Activated CD4-positive, CD25-positive, alpha-beta regulatory T cell treated with anti-CD3 and anti-CD28 coated beads, Interleukin-2, amount 50 U/mL, for 24 hours (primary cell): Measurements from ENCODE around the gene PIP4K2A.
A peak's percentile ranks its signal among the peaks of the same experiment; 100 is the strongest.
"Not testable (repeated sequence)": the region's sequence is repeated elsewhere in the genome, so short reads cannot be mapped to it uniquely, and the experiment has no call there.

Source experiments
- ATAC-seq, 2 donors: fragments of 150-1000 bp; cut with Tn5 transposase; one replicate each; pipeline ENCODE4 v1.10.0; 2021; ENCODE audit warnings: mild to moderate bottlenecking in 1 of 2, moderate library complexity in 1 of 2

Gene PIP4K2A

DNA sequence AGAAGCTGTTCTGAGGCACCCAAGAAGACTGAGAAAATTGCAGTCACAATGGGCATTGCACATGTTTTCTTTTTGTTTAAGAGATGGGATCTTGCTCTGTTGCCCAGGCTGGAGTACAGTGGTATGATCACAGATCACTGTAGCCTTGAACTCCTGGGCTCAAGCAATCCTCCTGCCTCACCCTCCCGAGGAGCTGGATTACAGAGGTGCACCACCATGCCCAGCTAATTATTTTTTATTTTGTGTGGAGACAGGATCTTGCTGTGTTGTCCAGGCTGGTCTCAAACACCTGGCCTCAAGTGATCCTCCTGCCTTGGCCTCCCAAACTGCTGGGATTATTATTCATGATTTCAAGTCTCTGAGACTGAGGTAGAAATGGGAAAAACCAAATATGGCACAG is 168.7 kb downstream of the PIP4K2A start:
- no peak for ATAC-seq

DNA sequence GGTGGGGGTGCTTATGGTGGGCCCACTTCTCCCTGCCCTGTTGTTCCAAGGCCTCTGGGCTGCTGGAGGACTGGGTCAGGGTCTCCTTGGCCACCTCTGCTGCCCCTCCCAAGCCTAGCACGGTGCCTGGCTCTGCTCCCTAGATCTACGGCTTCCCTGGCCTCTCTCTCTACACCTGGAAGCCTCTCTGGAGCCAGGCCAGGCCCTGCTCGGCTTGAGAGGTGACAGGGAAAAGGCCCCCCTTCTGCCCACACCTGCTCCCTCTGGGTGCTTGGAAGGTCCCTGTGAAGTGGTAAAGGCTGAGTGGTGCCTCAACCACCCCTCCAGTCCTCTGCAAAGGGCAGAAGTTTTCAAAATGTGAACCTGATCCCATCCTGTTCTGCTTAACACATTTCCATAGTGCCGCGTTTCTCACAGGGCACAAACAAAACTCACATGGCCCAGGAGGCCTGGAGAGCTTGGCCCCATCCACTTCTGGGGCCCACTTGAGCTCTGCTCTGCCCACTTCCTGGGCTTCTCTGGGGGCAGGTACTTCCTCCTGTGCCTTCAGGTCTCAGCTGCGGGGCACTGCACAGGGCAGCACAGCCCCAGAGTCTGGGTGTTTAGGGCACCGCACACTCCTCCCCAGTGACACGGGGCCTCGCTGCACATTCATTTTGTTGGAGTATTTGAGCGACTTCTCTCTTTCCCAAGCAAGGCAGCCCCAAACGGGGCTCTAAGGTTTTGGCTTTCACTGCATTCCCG is 169.9 kb downstream of the PIP4K2A start:
- ATAC-seq, result no peak

- no peak for ATAC-seq
These were observed 171.6 kb downstream of the PIP4K2A start for GRCh38 chr10:22542773-22543172.

GRCh38 chr10:22541900-22542299 is 172.5 kb downstream of the PIP4K2A start:
- ATAC-seq, result no peak

DNA sequence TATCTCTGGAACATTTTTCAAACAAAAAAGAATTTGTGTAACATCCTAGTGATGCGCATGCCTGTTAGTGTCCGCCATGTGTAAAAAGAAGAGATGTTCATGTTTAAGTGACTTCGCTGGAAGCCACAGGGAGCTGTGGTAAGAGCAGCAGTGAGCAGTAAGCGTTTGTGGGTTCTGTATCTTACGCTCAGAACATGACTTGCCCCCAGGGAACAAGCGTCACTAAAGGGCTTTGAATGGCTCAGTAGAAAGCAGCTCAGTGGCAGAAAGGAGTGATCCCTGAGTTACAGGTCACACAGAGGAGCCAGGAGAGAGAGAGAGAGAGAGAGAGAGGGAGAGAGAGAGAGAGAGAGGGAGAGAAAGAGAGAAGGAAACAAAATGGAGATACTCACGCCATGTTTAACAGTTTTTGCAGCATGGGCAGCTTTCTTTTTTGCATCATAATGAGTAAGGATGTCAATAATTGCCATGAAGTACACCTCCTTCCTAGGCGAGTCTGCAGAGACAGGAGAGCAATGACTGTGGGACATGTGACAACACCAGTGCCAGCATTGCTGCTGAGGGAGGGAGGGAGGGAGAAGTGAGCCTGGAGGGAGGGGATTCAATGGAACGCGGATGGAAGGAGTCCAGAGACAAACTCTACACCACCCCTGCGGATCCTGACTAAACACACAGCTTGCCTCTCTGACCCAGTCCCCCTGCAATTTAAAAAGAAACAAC is 174.6 kb downstream of the PIP4K2A start:
- no peak for ATAC-seq

DNA sequence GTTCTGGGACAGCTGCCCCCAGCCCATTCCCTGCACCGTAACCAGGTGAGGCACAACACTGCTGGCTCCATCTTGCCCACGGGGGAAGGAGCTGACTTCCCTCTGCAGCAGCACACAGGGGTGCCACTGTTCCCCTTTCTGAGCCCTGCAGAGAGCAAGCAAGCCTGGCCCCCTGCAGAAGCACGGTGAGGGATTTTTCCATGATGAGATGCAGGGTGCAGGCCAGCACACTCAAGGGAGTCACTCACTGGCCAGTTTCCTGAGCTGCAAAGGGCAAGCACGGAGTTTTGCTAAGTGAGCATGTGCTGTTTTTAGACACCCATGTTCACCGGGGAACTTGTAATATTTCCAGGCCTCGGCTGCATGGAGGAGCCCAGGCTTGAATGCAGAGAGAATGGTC is 176.6 kb downstream of the PIP4K2A start:
- no peak for ATAC-seq

GRCh38 chr10:22536620-22537019 is 177.8 kb downstream of the PIP4K2A start:
- no peak for ATAC-seq

- ATAC-seq, result no peak
These were observed 179.4 kb downstream of the PIP4K2A start for GRCh38 chr10:22534849-22535604.

DNA sequence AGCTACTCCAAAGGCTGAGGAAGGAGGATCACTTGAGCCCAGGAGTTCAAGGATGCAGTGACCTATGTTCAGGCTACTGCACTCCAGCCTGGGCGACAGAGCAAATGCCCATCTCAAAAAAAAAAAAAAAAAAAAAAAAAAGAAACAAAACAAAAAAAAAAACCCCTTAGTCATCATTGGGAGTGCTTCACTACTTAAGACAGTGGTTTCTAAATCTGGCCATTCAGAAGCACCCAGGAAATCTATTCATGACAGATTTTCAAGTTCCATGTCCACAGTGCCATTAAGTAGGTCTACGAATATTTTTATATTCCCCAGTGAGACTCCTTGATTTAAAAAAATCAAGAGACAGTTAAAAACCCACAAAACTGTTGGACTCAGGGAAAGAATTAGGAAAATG is 182.9 kb downstream of the PIP4K2A start:
- ATAC-seq, result no peak

- no peak for ATAC-seq
These were observed 183.4 kb downstream of the PIP4K2A start for GRCh38 chr10:22531008-22531407.

DNA sequence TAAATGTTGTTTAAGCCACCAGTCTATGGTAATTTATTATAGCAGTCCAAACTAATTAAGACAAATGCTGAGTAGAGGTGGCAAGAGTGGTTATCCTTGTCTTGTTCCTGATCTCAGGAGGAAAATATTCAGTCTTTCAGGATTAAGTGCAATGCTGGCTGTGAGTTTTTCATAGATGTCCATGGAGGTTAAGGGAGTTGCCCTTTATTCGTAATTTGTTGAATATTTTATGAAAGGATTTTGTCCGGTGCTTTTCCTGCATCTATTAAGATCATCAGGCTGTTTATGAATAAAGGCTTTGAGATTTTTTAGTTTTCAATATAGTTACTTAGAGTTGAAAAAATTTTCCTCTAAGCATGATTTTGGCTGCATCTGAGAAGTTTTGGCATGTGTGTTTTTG is 186.9 kb downstream of the PIP4K2A start:
- ATAC-seq, result no peak

DNA sequence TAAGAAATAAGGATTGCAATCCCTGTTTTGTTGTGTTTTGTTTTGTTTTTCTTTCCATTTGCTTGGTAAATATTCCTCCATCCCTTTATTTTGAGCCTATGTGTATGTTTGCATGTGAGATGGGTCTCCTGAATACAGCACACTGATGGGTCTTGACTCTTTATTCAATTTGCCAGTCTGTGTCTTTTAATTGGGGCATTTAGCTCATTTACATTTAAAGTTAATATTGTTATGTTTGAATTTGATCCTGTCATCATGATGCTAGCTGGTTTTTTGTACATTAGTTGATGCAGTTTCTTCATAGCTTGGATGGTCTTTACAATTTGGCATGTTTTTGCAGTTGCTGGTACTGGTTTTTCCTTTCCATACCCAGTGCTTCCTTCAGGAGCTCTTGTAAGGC is 190.0 kb downstream of the PIP4K2A start:
- ATAC-seq, result not testable (repeated sequence)

DNA sequence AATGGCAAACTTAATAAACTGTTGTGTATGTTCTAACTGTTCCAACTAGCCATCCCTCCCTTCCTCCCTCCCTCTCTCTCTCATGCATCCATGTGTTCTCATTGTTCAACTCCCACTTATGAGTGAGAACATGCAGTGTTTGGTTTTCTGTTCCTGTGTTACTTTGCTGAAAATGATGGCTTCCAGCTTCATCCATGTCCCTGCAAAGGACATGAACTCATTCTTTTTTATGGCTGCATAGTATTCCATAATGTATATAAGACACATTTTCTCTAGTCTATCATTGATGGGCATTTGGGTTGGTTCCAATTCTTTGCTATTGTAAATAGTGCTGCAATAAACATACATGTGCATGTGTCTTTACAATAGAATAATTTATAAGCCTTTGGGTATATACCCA is 193.7 kb downstream of the PIP4K2A start:
- not testable (repeated sequence) for ATAC-seq

GRCh38 chr10:22518167-22518724 is 196.1 kb downstream of the PIP4K2A start:
- ATAC-seq, result no peak

DNA sequence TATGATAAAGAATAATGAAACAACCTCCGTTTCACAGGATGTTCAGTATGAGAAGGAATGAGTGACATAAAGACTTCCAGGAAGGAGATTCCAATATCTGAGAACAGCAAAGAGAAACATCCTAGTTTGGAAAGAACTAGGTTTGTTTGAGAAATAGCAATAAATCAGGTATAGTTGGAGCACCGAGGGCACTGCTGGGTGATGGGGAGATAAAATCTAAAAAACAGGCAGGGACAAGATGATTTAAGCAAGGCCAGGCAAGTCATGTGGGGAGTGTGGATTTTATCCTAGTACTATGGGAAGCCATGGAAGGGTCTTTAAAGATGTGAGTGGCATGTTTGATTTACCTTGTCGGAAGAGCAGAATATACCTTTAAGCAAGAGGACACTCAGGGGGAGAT is 199.4 kb downstream of the PIP4K2A start:
- ATAC-seq, result no peak

- not testable (repeated sequence) for ATAC-seq
These were observed 200.0 kb downstream of the PIP4K2A start for GRCh38 chr10:22514414-22514758.

DNA sequence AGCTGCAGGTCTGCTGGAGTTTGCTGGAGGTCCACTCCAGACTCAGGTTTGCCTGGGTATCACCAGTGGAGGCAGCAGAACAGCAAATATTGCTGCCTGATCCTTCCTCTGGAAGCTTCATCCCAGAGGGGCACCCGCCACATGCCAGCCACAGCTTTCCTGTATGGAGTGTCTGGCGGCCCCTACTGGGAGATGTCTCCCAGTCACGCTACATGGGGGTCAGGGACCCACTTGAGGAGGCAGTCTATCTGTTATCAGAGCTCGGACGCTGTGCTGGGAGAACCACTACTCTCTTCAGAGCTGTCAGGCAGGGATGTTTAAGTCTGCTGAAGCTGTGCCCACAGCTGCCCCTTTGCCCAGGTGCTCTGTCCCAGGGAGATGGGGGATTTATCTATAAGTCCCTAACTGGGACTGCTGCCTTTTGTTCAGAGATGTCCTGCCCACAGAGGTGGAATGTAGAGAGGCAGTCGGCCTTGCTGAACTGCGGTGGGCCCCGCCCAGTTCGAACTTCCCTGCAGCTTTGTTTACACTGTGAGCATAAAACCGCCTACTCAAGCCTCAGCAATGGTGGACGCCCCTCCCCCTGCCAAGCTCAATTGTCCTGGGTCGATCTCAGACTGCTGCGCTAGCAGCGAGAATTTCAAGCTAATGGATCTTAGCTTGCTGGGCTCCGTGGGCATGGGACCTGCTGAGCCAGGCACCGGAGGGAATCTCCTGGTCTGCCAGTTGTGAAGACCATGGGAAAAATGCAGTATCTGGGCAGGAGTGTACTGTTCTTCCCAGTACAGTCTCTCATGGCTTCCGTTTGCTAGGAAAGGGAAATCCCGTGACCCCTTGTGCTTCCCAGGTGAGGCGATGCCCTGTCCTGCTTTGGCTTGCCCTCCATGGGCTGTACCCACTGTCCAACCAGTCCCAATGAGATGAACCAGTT is 200.6 kb downstream of the PIP4K2A start:
- not testable (repeated sequence) for ATAC-seq

- ATAC-seq, result not testable (repeated sequence)
These were observed 202.4 kb downstream of the PIP4K2A start for GRCh38 chr10:22512015-22512414.

- ATAC-seq, result not testable (repeated sequence)
These were observed 206.2 kb downstream of the PIP4K2A start for GRCh38 chr10:22508214-22508613.

DNA sequence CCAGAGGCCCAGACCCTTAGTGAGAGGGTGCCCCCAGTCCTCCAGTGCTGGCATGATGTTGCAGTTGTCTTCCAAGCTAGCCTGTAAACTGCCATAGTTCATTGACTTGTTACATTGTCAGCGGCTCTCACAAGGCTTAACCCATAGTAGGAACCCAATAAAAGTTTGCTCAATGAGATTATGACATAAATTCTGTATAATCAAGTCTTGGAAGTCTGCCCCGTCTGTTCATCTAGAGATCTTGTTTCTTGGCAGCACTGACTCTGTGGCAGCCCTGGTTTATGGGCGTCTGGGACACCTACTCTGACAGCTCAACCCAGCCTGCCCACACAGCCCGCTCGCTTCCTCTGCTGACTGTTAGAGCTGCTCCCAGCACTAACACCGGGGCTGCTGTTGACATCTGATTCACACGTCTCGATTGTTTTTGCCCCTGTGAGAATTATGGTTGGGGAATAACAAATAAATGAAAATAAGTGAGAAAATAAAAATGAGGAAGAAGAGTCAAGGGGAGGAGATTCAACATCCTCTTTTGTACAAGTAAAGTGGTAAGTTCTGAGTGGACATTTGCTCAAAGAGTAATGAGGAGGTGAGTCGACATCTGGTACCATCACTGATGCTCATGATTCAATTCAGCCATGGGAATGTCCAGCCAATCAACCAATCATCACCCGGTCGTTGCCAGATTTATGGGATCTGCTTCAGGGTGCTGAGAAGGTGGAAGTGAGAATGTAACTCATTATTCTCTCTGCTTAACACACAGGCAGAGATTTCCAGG is 208.3 kb downstream of the PIP4K2A start:
- peak; percentile 61 to 69 for ATAC-seq

DNA sequence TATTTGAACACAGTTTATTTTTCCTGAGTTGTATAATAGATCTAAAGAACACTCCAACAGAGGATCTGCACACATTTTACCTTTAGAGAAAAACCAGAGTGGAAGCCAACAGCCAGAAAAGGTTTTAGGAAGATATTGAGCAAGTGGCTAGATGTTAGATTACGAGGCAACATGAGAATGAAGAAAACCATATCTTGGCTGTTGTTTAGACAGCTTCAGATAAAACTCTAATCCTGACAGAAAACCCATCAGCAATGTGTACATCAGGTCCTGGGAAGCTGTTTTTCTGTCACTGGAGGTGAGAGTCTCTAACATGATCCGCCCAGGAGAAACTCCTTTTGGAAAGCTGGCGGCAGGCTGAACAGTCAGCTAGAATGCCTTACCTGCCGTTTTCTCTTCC is 209.6 kb downstream of the PIP4K2A start:
- ATAC-seq, result no peak
